ACHN (cell line): ENCODE data around the gene ELP1.
"Not testable (repeated sequence)": the region's sequence is repeated elsewhere in the genome, so short reads cannot be mapped to it uniquely, and the experiment has no call there.

Experiments
- DNase-seq: peaks from one replicate; pipeline ENCODE4 v3.0.0-alpha.2; 2015
- in situ Hi-C: cut with HindIII; loops from 2 replicates; pipeline ENCODE4 v1.10.0; 2017; ENCODE audit warnings: low sequenced_read_pairs, low pct_ligation_motif_present, low pct_unique_long_range_greater_than_20kb

The ELP1 gene

GRCh38 chr9:108842610-108843295, 91.2 kb downstream of the ELP1 start:
- in situ Hi-C loops = no loop called here
- DNase-seq = no peak

DNA sequence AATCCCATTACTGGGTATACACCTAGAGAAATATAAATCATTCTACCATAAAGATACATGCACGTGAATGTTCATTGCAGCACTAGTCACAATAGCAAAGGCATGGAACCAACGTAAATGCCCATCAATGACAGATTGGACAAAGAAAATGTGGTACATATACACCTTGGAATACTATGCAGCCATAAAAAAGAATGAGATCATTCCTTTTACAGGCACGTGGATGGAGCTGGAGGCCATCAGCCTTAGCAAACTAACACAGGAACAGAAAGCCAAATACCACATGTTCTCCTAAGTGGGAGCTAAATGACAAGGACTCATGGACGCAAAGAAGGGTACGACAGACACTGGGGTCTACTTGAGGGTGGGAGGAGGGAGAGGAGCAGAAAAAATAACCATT, 94.4 kb downstream of the ELP1 start:
- DNase-seq, in situ Hi-C loops: not testable (repeated sequence)

- in situ Hi-C loops = no loop called here
- DNase-seq = no peak
These were observed 95.9 kb downstream of the ELP1 start for GRCh38 chr9:108838017-108838416.

DNA sequence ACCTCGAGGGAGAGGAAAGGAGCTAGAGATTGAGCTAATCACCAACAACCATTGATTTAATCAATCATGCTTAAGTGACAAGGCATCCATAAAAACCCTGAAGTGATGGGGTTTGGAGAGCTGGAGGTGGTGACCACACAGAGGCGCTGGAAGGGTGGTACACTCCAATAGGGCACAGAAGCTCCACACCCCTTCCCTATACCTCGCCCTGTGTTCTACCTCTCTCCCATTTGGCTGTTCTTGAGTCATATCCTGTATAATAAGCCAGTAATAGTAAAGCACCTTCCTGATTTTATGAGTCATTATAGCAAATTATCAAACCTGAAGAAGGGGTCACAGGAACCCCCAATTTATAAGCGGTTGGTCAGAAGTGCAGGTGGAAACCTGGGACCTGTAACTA, 96.4 kb downstream of the ELP1 start:
- in situ Hi-C loops = no loop called here
- DNase-seq = no peak

GRCh38 chr9:108836781-108837180, 97.1 kb downstream of the ELP1 start:
- in situ Hi-C loops = no loop called here
- DNase-seq = no peak

GRCh38 chr9:108836319-108836718, 97.6 kb downstream of the ELP1 start:
- in situ Hi-C loops = no loop called here
- DNase-seq = no peak

DNA sequence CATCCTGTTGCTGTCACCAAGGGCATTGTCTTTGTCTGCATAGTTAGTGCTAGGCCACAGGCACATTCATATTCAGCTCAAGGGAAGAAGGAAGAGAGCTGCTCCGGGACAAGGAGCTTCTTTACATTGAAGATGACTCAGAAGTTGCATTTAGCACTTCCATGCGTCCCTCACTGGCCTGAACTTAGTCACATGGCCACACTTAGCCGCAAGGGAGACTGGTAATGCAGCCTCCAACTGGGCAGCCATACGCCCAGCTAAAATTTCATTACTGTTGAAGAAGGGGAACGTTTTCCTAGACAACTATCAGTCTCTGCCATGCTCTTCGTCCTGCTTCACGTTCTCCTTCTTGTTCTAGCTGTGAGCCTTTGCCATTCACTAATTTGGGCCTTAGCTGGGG, 98.1 kb downstream of the ELP1 start:
- in situ Hi-C loops = no loop called here

GRCh38 chr9:108834959-108835665, 98.8 kb downstream of the ELP1 start:
- in situ Hi-C loops = no loop called here
- no peak for DNase-seq

More for the DNA sequence above, 98.1 kb downstream of the ELP1 start:
- DNase-seq = no peak

DNA sequence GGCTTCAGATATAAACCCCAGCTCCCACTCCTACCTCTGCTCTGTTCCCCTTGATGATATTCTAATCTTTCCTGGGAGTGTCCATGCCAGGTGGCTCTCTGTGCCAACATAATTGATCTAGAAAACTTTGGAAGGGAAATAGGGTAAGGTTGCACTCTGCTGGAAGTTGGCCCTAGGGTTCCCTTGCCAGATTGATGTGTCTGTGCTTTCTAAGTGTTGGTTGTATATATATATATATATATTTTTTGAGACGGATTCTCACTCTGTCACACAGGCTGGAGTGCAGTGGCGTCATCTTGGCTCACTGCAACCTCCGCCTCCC, 101.8 kb downstream of the ELP1 start:
- DNase-seq = no peak
- in situ Hi-C loops = no loop called here

DNA sequence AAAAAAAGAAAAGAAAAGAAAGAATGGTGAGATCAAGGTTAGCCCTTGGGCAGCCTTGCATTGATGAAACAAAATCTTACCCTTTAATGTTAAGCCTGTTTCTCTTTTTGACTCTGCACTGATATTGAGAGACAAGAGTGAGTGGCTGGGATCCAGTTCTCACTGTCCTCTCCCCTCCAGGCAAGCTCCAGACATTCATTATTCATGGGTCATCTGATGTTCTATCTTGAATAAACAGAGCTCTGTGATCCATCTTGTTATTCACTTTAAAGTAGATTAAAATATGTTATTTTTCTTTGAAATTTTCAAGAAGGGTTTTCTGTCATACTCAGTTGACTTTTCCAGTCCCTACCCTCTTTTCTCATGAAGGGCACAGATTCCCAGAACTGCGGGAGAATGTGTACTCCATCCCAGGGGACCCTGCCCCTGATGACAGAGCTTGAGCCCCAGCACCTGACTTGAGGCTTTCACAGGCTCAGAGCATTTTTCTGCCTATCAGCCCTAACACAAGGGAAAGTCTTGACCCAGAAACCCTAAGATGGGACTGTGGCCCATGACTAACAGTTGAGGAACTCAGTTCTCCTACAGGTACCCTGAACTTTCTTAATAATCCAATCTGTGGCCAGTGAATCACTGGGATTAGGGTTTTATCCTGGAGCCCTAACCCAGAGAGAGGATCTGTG, 102.3 kb downstream of the ELP1 start:
- DNase-seq = no peak
- in situ Hi-C loops = no loop called here

DNA sequence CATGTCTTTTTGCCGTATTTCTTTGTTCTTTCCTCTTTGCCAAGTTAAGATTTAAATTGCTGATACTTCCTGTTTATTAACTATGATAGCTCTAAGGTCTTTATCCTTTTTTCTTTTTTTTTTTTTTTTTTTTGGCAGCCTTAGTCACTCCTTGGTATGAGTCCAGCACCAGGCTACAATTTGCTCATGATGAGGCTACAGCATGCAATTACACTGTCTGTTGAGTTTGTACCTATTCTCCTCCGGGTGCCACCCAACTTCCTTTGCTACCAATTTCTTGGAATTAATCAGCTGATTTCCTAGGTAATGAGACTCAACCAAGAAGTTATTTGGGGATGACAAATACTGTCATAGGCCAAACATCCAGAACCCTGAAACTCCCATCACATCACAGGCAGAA, 103.7 kb downstream of the ELP1 start:
- DNase-seq = no peak
- in situ Hi-C loops = no loop called here

- DNase-seq = no peak
- in situ Hi-C loops = no loop called here
These were observed 110.1 kb downstream of the ELP1 start for GRCh38 chr9:108823829-108824228.
